Measurements from ENCODE around the gene SREK1IP1. TPM values are rescaled to one million over a fixed set of nuclear protein-coding genes. Genes with fewer than 3 reads are reported as not detected.

Gene SREK1IP1
- polyA plus RNA-seq, 6 donors from 2014 or later: 17.1 to 32.8 (median 26.6) TPM

DNA sequence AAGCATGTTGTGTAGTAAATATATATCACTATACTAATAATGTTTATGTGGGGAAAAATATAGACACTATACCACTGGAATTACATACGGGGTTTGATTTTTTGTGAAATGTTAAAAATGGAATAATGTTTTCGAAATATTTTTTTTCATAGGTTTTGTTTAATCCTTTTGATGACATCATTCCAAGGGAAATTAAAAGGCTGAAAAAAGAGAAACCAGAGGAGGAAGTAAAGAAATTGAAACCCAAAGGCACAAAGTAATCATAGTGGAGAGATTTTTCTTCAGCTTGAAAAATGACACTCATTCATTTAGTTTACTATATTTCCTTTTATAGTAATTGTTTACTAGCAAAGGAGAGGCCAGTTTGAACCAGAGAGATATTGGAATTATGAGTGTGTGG is 17.9 kb upstream of the SREK1IP1 start:
- Mint-ChIP-seq H3K36me3 (peaks cover 8 to 16% of the 10 kb centered on the region in 2 donors), H3K4me1 (no peaks in the 10 kb centered on the region), H3K27ac (no peak overlapping the region), H3K4me3 (no peak overlapping the region), H3K9me3 (no peaks in the 10 kb centered on the region), H3K27me3 (no peaks in the 10 kb centered on the region)
- ATAC-seq (ENCODE audit: low read depth in 2 of 2): no peak
- no peak for DNase-seq

DNA sequence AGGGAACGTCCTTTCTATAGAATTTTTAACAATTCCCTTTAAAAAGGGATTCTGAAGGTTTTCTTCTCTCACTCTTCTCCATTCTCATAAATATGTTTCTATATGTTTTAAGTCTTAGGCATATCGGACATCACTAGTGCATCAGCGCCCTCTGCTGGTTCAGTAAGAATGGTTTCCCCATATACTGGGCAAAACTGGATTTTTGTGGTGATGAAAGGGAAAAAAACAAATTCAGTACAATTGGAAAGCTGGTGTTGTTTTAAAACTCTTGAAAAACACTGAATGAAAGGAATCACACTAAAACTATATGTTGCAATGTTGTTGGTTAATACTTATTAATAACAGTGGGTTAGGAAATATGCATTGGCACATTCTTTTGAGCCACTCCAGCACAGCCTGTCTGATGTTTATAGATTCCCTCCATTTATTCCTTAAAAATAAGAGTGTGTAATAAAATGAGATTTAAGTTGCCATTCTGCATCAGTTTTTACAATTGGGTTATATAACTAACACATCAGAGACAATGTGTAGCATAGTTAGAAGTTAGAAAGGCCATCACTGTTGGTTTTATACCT is 16.0 kb upstream of the SREK1IP1 start:
- H3K36me3 Mint-ChIP-seq: peaks cover 13% of the 10 kb centered on the region in 2 donors
- no peaks in the 10 kb centered on the region for H3K27me3 Mint-ChIP-seq
- ATAC-seq (ENCODE audit: low read depth in 2 of 2) (peak; percentile 47 to 80), DNase-seq (peak; percentile 52)
- H3K9me3 Mint-ChIP-seq: no peaks in the 10 kb centered on the region
- H3K4me1 Mint-ChIP-seq: peaks cover 0 to 6% (median 0%) of the 10 kb centered on the region in 3 donors
- no peak overlapping the region for H3K27ac Mint-ChIP-seq
- no peak overlapping the region for H3K4me3 Mint-ChIP-seq

DNA sequence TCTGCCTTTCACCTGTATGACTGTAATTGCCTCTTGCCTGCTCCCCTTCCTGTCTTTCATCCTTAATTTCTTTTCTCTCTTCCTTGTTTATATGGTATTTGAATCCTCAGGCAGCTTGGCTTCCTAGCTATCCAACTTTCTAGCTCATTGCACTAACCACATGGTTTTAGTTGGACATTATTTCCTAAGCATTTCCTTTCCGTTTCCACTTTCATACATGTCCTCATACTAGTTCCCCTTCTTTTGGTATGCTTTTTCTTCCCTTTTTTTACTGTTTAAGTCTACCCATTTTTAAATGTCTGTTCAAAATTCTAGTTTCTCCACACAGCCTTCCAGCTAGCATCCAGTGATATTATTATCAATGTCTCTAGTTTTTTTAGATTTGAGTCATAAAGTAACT is 6.8 kb upstream of the SREK1IP1 start:
- DNase-seq (no peak), ATAC-seq (ENCODE audit: low read depth in 2 of 2) (no peak)
- H3K9me3 Mint-ChIP-seq: no peaks in the 10 kb centered on the region
- peak overlapping the region in 1 of 6 donors; percentile 36 for H3K27ac Mint-ChIP-seq
- H3K36me3 Mint-ChIP-seq: peaks cover 17 to 21% of the 10 kb centered on the region in 2 donors
- H3K4me1 Mint-ChIP-seq: peaks cover 25 to 36% (median 26%) of the 10 kb centered on the region in 3 donors
- H3K4me3 Mint-ChIP-seq: peak overlapping the region in 1 of 8 donors; percentile 59
- H3K27me3 Mint-ChIP-seq: no peaks in the 10 kb centered on the region

DNA sequence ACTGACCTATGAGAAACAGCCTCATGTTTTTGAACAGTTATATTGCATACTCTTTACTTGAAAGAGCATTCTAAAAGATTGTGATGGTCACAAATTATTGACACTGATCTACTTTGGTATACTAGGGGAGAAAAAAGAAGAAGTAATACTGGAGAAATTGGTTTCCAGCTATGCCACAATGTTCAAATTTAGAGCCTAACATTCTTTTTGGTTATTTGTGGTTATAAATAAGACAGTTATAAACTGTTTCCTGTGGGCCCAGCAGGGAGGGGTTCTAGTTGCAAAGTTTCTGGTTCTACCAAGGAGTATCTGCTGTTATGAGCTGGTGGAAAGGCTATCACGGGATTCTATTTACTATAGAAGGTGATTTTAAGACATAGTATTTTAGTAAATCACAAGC is 5.0 kb upstream of the SREK1IP1 start:
- H3K4me3 Mint-ChIP-seq: peak overlapping the region in 4 of 8 donors; percentile 5 to 62 (median 14)
- no peaks in the 10 kb centered on the region for H3K27me3 Mint-ChIP-seq
- DNase-seq: no peak
- H3K36me3 Mint-ChIP-seq: peaks cover 11 to 19% of the 10 kb centered on the region in 2 donors
- H3K9me3 Mint-ChIP-seq: no peaks in the 10 kb centered on the region
- no peak for ATAC-seq (ENCODE audit: low read depth in 2 of 2)
- H3K27ac Mint-ChIP-seq: peak overlapping the region in 3 of 6 donors; percentile 0 to 57 (median 24)
- peaks cover 32 to 50% (median 43%) of the 10 kb centered on the region in 3 donors for H3K4me1 Mint-ChIP-seq

DNA sequence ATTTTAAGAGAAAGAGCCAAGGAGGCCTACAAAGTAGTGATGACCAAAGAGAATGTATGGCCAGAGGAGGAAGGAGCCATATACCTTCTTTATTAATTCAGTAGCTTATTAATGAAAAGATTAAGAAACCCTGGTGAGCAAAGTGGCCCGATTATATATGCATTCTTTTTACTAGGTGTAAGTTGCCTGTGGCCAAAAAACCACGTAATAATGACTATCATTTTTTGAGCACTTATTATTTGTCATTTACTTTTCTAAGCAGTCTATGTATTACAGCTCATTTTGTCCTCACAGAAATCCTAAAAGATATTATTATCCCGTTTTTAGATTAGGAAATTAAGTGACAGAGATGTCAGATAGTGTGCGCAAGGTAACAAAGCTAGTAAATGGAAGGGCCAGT is 3.2 kb upstream of the SREK1IP1 start:
- DNase-seq: no peak
- no peak overlapping the region for H3K27ac Mint-ChIP-seq
- H3K36me3 Mint-ChIP-seq: peaks cover 11 to 21% of the 10 kb centered on the region in 2 donors
- peak overlapping the region in 2 of 8 donors; percentile 20 to 95 for H3K4me3 Mint-ChIP-seq
- no peaks in the 10 kb centered on the region for H3K27me3 Mint-ChIP-seq
- no peaks in the 10 kb centered on the region for H3K9me3 Mint-ChIP-seq
- H3K4me1 Mint-ChIP-seq: peaks cover 38 to 64% (median 56%) of the 10 kb centered on the region in 3 donors
- no peak for ATAC-seq (ENCODE audit: low read depth in 2 of 2)

DNA sequence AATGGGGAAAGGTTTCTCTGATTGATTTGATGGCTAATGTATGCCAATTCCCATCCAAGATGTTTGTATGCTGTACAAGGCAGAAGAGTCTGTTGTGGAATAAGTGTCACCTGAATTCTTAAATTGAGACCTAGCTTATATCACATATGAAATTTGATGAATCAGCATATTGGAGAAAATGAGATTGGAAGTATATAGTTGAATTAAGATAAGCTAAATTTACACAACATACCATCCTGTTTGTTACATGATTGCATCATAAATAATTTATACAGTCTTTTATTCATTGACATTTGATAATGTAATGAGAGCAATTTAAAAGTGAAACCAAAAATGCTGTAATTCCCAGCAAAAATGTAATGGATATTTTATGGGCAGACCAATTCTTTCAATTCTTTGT is 1.4 kb upstream of the SREK1IP1 start:
- DNase-seq (no peak), ATAC-seq (ENCODE audit: low read depth in 2 of 2) (no peak)
- Mint-ChIP-seq H3K4me3 (peak overlapping the region; percentile 95 to 100 (median 99)), H3K36me3 (peaks cover under 1 to 7% of the 10 kb centered on the region in 2 donors), H3K27ac (peak overlapping the region in 2 of 6 donors; percentile 98 to 99), H3K4me1 (peaks cover 44 to 65% (median 56%) of the 10 kb centered on the region in 3 donors), H3K9me3 (no peaks in the 10 kb centered on the region), H3K27me3 (no peaks in the 10 kb centered on the region)

DNA sequence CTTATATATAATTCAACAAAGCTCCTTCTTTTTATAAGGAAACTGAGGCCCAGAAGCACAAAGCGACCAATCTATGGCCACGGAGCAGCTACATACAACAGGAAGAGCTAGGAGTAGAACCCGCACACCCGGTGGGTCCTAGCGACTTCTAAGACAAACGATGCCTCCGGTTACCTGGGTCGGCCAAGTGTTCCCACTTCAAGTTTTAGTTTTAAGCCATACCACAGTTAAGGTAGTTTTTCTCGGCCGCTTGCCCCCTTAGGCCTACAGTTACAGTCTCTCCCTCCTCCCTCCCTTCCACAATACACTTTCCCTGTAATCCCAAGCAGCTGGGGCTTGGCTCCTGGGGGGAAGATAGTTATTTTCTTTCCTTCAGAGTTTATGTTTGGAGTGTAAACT is 533 bp downstream of the SREK1IP1 start:
- Mint-ChIP-seq H3K27ac (peak overlapping the region; percentile 97 to 99 (median 98)), H3K36me3 (peaks cover 0 to 7% of the 10 kb centered on the region in 2 donors), H3K4me3 (peak overlapping the region; percentile 95 to 100 (median 99)), H3K9me3 (no peaks in the 10 kb centered on the region), H3K4me1 (peaks cover 42 to 53% (median 52%) of the 10 kb centered on the region in 3 donors), H3K27me3 (no peaks in the 10 kb centered on the region)
- DNase-seq (no peak), ATAC-seq (ENCODE audit: low read depth in 2 of 2) (peak in 1 of 2 donors; percentile 1)

DNA sequence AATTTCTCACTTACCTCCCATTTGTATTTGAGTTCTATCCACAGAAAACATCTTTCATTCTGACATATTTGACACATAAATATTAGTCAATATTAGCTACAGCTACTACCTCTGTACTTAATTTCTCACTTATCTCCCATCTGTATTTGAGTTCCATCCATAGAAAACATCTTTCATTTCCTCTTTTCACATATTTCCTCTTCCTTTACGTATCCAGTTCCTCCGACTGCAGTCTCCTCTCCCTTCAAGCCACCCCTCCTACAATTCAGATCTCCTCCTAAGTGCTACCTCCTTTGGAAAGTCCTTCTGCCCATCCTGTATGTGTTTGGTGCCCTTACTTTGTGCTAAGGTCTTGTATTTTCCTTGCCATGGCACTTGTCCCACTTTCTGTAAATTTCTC is 1.6 kb downstream of the SREK1IP1 start:
- peak overlapping the region; percentile 4 to 100 (median 98) for H3K4me3 Mint-ChIP-seq
- H3K4me1 Mint-ChIP-seq: peaks cover 42 to 52% (median 48%) of the 10 kb centered on the region in 3 donors
- ATAC-seq (ENCODE audit: low read depth in 2 of 2): no peak
- H3K27me3 Mint-ChIP-seq: no peaks in the 10 kb centered on the region
- H3K36me3 Mint-ChIP-seq: peaks cover 0 to 7% of the 10 kb centered on the region in 2 donors
- H3K9me3 Mint-ChIP-seq: no peaks in the 10 kb centered on the region
- H3K27ac Mint-ChIP-seq: peak overlapping the region in 2 of 6 donors; percentile 66 to 97
- no peak for DNase-seq

DNA sequence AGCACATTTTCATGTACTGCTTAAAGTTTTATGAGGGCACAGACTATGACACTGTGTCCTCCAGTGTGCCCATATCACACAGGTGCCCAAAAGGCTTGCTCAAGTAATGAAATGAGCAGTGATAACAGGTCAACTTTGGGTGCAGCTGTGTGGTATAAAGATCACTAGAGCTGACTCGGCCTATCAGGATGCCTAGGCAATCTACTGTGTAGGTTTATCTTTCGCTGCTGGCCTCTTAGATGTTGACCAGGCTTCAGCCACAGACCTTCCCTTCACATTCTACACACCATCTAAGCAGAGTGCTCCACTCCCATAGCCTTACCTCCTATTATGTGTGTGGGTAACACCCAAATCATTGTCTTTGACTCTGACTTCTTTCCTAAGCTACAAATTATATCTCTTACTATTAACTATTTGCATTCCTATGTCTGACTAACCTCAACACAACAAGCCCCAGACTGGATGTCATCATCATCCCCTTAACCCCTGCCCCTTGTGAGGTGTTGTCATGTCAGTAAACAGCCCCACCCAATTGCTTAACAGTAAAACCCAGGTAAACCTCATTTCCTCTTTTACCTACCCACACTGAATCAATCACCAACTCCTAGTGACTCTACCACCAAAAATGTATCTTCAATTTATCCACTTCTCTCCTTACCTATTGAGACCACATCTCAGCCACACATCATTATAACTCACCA is 2.5 kb downstream of the SREK1IP1 start:
- peak overlapping the region in 2 of 6 donors; percentile 24 to 54 for H3K27ac Mint-ChIP-seq
- H3K4me3 Mint-ChIP-seq: peak overlapping the region in 4 of 8 donors; percentile 12 to 40 (median 28)
- H3K27me3 Mint-ChIP-seq: no peaks in the 10 kb centered on the region
- H3K9me3 Mint-ChIP-seq: no peaks in the 10 kb centered on the region
- peaks cover 41 to 55% (median 42%) of the 10 kb centered on the region in 3 donors for H3K4me1 Mint-ChIP-seq
- DNase-seq (no peak), ATAC-seq (ENCODE audit: low read depth in 2 of 2) (no peak)
- peaks cover 0 to 7% of the 10 kb centered on the region in 2 donors for H3K36me3 Mint-ChIP-seq

DNA sequence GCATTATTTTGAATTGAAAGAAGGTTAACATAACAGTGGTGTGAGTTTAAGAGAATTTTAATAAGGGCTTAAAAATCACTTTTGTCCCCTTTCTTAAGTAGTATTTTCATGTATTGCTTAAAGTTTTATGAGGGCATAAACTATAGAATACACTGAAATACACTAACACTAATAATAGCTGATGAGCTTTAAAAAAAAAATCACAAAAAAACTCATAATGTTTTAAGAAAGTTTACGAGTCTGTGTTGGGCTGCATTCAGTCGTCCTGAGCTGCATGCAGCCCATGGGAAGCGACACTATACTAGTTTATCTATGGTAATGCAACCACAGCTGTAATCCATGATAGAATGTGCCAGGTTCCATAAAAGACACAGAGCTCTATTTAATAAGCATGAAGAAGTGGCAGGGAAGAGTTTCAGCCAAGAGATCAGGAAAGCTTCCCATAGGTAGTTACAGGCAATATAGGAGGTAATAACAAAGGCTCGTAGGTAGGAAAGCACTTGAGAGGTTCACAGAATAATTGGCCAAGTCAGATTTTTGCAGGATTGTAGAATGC is 4.5 kb downstream of the SREK1IP1 start:
- Mint-ChIP-seq H3K9me3 (no peaks in the 10 kb centered on the region), H3K4me3 (peak overlapping the region in 1 of 8 donors; percentile 1), H3K27ac (no peak overlapping the region), H3K36me3 (peaks cover 0 to 6% of the 10 kb centered on the region in 2 donors), H3K27me3 (no peaks in the 10 kb centered on the region), H3K4me1 (peaks cover 29 to 55% (median 32%) of the 10 kb centered on the region in 3 donors)
- DNase-seq (no peak), ATAC-seq (ENCODE audit: low read depth in 2 of 2) (no peak)

DNA sequence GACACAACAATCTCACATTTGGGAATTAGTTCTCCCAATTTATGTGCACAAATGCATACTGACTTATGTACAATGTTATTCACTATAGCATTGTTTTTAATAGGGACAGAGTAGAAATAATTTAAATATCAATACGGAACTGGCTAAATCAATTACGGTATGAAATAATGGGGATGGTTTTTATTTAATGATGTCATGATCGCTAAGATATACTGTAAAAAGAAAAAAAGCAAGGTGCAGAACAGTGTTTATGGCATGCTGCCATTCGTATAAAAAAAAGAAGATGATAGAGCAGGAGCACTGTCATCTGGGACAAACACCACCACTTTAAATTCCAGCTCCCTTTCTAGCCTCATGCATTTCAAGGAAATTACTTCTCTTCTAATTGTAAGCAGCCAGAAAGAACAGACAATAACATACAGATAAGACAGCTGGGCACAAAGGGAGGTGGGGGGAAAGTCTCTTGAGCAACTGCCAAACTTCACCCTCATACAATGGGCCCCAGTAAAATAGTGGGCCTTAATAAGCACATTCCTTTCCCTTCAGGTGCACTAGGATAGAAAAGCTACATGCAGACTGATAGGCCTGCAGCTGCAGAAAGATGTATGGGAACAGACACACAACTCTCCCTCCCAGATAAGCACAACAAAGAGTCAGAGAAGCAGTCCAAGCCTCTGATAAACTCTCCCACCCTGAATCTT is 8.4 kb downstream of the SREK1IP1 start:
- H3K36me3 Mint-ChIP-seq: peaks cover 0 to 2% of the 10 kb centered on the region in 2 donors
- ATAC-seq (ENCODE audit: low read depth in 2 of 2) (no peak), DNase-seq (no peak)
- H3K4me3 Mint-ChIP-seq: no peak overlapping the region
- H3K27me3 Mint-ChIP-seq: no peaks in the 10 kb centered on the region
- H3K9me3 Mint-ChIP-seq: peaks cover 0 to 2% (median 0%) of the 10 kb centered on the region in 7 donors
- H3K4me1 Mint-ChIP-seq: peaks cover 6 to 38% (median 6%) of the 10 kb centered on the region in 3 donors
- H3K27ac Mint-ChIP-seq: peak overlapping the region in 1 of 6 donors; percentile 33

DNA sequence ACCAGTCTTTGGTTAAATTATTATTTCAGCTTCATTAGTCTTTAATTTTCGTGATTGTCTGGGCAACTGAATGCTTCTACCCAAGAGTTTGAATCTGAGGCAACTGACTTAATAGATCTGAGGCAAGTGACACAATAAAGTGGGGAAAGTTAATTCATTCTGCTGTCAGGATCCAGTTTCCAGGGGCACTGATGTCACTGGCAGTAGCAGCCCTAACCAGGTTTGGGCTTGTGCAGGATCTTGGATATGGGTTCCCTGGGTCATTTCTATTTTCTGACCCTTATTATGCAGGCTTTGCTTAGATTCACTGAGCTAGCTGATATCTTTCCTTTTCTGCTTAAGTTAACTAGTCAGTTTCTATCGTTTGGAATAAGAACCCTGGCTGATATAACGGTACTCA is 9.6 kb downstream of the SREK1IP1 start:
- Mint-ChIP-seq H3K27me3 (no peaks in the 10 kb centered on the region), H3K9me3 (peaks cover 0 to 2% (median 0%) of the 10 kb centered on the region in 7 donors), H3K4me3 (no peak overlapping the region), H3K27ac (no peak overlapping the region), H3K36me3 (peaks cover 0 to 4% of the 10 kb centered on the region in 2 donors), H3K4me1 (peaks cover 0 to 36% (median 15%) of the 10 kb centered on the region in 3 donors)
- no peak for ATAC-seq (ENCODE audit: low read depth in 2 of 2)
- DNase-seq: no peak

DNA sequence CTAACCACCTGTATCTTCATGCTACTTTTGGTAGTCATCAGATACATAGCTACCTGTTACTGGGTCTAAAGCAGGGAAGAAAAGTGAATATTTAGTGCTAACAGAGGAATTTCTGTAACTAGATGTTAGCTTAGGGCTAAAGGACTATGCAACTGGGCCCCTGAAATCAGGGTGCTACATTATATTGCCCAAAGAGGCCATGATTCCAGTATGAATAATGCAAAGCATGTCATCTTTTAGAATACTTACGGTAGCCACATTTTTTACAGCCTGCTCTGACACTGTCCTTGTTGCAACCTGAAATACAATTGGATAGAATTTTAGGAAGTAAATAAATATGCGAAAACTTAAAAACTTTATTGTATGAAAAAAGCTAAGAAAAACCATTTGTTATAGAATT is 14.4 kb downstream of the SREK1IP1 start:
- no peak overlapping the region for H3K27ac Mint-ChIP-seq

More for the DNA sequence above, 14.4 kb downstream of the SREK1IP1 start:
- ATAC-seq (ENCODE audit: low read depth in 2 of 2): no peak
- H3K36me3 Mint-ChIP-seq: peaks cover 0 to 17% of the 10 kb centered on the region in 2 donors
- H3K27me3 Mint-ChIP-seq: no peaks in the 10 kb centered on the region
- no peak for DNase-seq
- H3K9me3 Mint-ChIP-seq: peaks cover 0 to 2% (median 0%) of the 10 kb centered on the region in 7 donors
- no peak overlapping the region for H3K4me3 Mint-ChIP-seq
- peaks cover 15 to 31% (median 26%) of the 10 kb centered on the region in 3 donors for H3K4me1 Mint-ChIP-seq

All from naive B cell (primary cell).